Activated CD8-positive, alpha-beta T cell treated with anti-CD3 and anti-CD28 coated beads, Interleukin-2, amount 10 ng/mL, durations not matched to agents 7 days and 5 days (primary cell): ENCODE measurements around the gene RASSF3. TPM values are rescaled to one million over a fixed set of nuclear protein-coding genes. Genes with fewer than 3 reads are reported as not detected.

Source experiments
- ATAC-seq: fragments of 150-1000 bp; cut with Tn5 transposase; one replicate; pipeline ENCODE4 v1.10.0; 2021; ENCODE audit warnings: moderate library complexity
- CTCF ChIA-PET: fragments of 350-600 bp; sonication (Branson Sonifier 250); formaldehyde crosslinking; loops from one replicate; lab custom pipeline; 2021; ENCODE audit warnings: antibody characterized with exemption; lab: Charles Lee
- POLR2A ChIA-PET: fragments of 350-600 bp; sonication (Branson Sonifier 250); formaldehyde crosslinking; loops from one replicate; lab custom pipeline; 2021; ENCODE audit warnings: antibody characterized with exemption; lab: Charles Lee
- DNase-seq: peaks from one replicate; pipeline ENCODE4 v3.0.0-alpha.2; 2020
- H3K27ac Mint-ChIP-seq: one replicate; pipeline ENCODE4 v1.8.0; 2021; ENCODE audit warnings: mild to moderate bottlenecking, mixed read lengths
- H3K27me3 Mint-ChIP-seq: one replicate; pipeline ENCODE4 v1.8.0; 2021; ENCODE audit warnings: low read depth, mixed read lengths
- H3K36me3 Mint-ChIP-seq: one replicate; pipeline ENCODE4 v1.8.0; 2021; ENCODE audit warnings: low read depth, mixed read lengths
- H3K4me1 Mint-ChIP-seq: one replicate; pipeline ENCODE4 v1.8.0; 2021; ENCODE audit warnings: low read depth, mixed read lengths
- H3K4me3 Mint-ChIP-seq: one replicate; pipeline ENCODE4 v1.8.0; 2021; ENCODE audit warnings: mild to moderate bottlenecking, mixed read lengths
- H3K9me3 Mint-ChIP-seq: one replicate; pipeline ENCODE4 v1.8.0; 2022; ENCODE audit warnings: mixed read lengths; ENCODE audit not compliant: insufficient read depth
- total RNA-seq, 2 experiments: library from RNA; stranded (reverse); gene quantifications; one replicate each; pipeline ENCODE4 v1.2.3, GENCODE V29; 2021

RASSF3 gene
- total RNA-seq, 2 experiments from 2014 or later: 61.7 to 63.7 TPM

DNA sequence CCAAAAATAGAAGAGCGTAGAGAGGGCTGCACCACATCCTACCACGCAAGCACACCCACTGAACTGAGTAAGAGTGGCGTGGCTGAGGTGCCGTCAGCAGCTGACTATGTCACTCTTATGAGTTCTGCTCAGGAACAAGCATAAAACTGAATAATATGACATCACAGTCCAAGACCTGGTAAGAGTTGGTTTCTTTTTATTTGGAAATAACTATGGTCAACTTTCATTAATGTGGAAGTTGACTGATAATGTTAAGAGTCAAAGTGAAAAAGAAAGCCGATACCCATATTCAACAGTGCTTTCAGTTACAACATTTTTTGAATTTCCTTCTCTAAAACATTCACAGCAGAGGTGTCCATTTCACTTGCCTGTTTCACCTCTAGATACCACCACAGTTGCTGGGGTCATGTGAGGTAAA lies 104.3 kb downstream of the RASSF3 start:
- H3K36me3 Mint-ChIP-seq: peaks cover 42% of the 10 kb centered on the region
- peak overlapping the region; percentile 77 for H3K27ac Mint-ChIP-seq
- no peak overlapping the region for H3K4me3 Mint-ChIP-seq
- ATAC-seq (peak; percentile 73), DNase-seq (peak; percentile 60)
- H3K4me1 Mint-ChIP-seq: peaks cover 38% of the 10 kb centered on the region
- H3K27me3 Mint-ChIP-seq: no peaks in the 10 kb centered on the region
- CTCF ChIA-PET: interaction anchor here (0.9 to 1.4 kb wide), 5 partner anchors 13 to 165 kb away, joined by 3 to 4 read pairs (median 3); no protein-coding TSS in a partner anchor
- no peaks in the 10 kb centered on the region for H3K9me3 Mint-ChIP-seq
- POLR2A ChIA-PET: interaction anchor here (1.1 kb wide), 2 partner anchors 14 to 16 kb away, joined by 3 to 4 read pairs; no protein-coding TSS in a partner anchor

DNA sequence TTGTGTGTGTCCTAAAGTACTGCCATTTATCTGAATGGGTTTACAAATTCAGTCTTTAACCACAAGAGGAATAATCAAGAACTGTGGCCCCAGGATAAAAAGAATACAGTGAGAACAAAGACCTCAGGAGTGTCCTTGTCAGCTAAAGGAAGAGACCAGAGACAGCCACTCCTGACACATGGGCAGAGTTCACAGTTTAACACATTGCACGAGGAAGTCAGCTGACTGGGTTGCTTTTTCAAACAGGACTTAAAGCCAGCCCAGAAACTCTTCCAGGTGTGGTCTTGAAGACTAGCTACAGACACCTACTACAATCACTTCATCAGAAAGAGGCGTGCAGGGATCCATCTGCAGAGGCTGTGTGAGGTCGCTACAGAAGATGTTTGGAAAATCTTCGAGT lies 106.1 kb downstream of the RASSF3 start:
- DNase-seq (no peak), ATAC-seq (no peak)
- no peaks in the 10 kb centered on the region for H3K9me3 Mint-ChIP-seq
- CTCF ChIA-PET: interaction anchor here (0.7 to 2.7 kb wide), 5 partner anchors 10 to 167 kb away, joined by 4 to 12 read pairs (median 4); no protein-coding TSS in a partner anchor
- peaks cover 38% of the 10 kb centered on the region for H3K4me1 Mint-ChIP-seq
- POLR2A ChIA-PET: interaction anchor here (0.5 kb wide), 1 partner anchor 13 kb away, joined by 3 read pairs; no protein-coding TSS in a partner anchor
- H3K27me3 Mint-ChIP-seq: no peaks in the 10 kb centered on the region
- peaks cover 53% of the 10 kb centered on the region for H3K36me3 Mint-ChIP-seq
- H3K4me3 Mint-ChIP-seq: no peak overlapping the region
- H3K27ac Mint-ChIP-seq: no peak overlapping the region

DNA sequence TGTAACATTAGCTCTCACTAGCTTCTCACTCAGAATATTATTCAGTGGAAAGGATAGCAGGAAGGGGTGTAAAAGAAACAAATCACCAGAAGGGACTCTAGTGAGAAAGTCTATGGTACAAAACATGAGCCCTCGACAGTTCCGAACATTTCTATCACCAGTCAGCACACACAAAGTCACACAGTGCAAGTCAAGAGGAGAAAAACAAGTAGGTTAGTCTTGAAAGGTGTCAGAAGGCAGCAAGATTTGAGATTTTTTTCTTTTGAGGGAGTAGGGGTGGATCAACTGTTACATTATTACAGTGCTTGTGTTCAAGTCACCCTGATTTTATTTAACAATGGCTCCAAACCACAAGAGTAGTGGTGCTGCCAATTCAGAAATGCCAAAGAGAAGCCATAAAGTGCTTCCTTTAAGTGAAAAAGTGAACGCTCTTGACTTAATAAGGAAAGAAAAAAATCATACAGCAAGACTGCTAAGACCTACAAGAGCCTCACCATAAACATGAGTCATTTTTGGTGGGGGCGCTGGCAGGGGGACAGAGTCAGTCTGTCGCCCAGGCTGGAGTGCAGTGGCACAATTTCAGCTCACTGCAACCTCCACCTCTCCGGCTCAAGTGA lies 106.7 kb downstream of the RASSF3 start:
- no peaks in the 10 kb centered on the region for H3K9me3 Mint-ChIP-seq
- H3K4me1 Mint-ChIP-seq: peaks cover 38% of the 10 kb centered on the region
- ChIA-PET POLR2A (interaction anchor here (0.5 kb wide), 1 partner anchor 14 kb away, joined by 3 read pairs; no protein-coding TSS in a partner anchor), CTCF (interaction anchor here (1.5 to 2.7 kb wide), 2 partner anchors 10 to 167 kb away, joined by 6 to 12 read pairs; no protein-coding TSS in a partner anchor)
- no peak overlapping the region for H3K27ac Mint-ChIP-seq
- DNase-seq: no peak
- peaks cover 54% of the 10 kb centered on the region for H3K36me3 Mint-ChIP-seq
- ATAC-seq: no peak
- H3K4me3 Mint-ChIP-seq: no peak overlapping the region
- no peaks in the 10 kb centered on the region for H3K27me3 Mint-ChIP-seq

DNA sequence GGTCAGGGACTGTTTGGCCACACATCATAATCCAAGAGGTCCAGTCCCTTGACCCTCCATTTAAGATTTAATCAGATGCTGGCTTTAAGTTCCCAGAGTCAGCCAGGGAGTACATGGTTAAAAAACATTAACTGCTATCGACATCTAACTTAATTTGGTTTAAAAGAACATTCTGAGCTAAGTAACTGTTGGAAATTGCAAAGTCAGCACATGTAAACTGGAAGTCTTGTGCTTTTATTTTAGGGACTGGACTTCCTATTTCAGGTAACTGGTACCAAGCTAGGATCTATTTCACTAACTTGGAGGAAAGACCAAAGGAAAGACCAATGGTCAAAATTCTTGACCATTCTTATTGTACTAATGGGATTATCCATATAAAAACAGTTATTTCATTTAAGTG lies 108.4 kb downstream of the RASSF3 start:
- H3K27ac Mint-ChIP-seq: no peak overlapping the region
- peaks cover 39% of the 10 kb centered on the region for H3K4me1 Mint-ChIP-seq
- H3K9me3 Mint-ChIP-seq: no peaks in the 10 kb centered on the region
- H3K4me3 Mint-ChIP-seq: no peak overlapping the region
- H3K27me3 Mint-ChIP-seq: no peaks in the 10 kb centered on the region
- ATAC-seq (no peak), DNase-seq (no peak)
- H3K36me3 Mint-ChIP-seq: peaks cover 58% of the 10 kb centered on the region
- ChIA-PET CTCF (interaction anchor here (1.0 to 2.0 kb wide), 5 partner anchors 15 to 185 kb away, joined by 3 to 18 read pairs (median 3); no protein-coding TSS in a partner anchor), POLR2A (interaction anchor here (0.5 kb wide), 1 partner anchor 201 kb away, joined by 3 read pairs; no protein-coding TSS in a partner anchor)

DNA sequence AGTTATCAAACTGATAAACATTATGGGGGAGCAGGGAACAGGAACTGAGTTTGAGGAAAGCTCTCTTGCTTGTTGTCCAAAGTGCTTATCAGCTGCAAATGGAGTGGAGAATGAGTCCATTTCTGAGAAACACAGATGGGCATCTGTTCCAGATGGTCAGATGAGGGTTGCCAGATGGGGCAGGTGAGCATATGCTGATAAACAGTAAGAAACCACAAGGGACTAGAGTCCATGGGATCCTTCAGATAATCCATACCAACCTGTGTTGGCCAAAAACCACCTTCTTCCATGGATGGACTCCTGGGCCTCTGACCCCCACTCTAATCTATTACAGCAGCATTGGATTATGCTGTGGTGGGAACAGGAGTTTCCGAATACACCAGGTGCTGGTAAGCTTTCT lies 110.6 kb downstream of the RASSF3 start:
- Mint-ChIP-seq H3K9me3 (no peaks in the 10 kb centered on the region), H3K27ac (no peak overlapping the region), H3K4me1 (peaks cover 26% of the 10 kb centered on the region), H3K4me3 (no peak overlapping the region), H3K36me3 (peaks cover 42% of the 10 kb centered on the region), H3K27me3 (no peaks in the 10 kb centered on the region)
- ATAC-seq (no peak), DNase-seq (no peak)
- POLR2A ChIA-PET: no interaction called here
- CTCF ChIA-PET: interaction anchor here (3.8 kb wide), 1 partner anchor 171 kb away, joined by 12 read pairs; no protein-coding TSS in a partner anchor

DNA sequence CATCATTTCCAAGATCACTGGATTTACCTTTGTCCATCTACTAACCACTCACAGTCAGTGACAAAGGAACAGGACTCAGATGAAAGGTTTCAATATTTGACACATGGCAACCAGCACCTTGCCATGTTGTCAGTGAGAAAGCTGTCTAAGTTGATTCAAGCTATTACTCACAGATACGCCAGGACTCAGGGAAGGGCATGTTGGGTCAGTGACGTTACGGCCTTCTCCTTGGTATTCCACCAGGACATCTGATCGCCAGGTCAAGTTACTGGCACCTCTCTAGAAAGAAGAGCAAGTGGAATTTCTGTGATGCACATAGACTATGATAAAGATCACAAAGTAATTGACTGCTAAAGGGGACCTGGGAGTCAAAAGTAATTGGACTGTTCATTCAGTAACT lies 112.5 kb downstream of the RASSF3 start:
- Mint-ChIP-seq H3K36me3 (peaks cover 30% of the 10 kb centered on the region), H3K4me1 (peaks cover 16% of the 10 kb centered on the region), H3K4me3 (no peak overlapping the region), H3K9me3 (no peaks in the 10 kb centered on the region), H3K27me3 (no peaks in the 10 kb centered on the region), H3K27ac (no peak overlapping the region)
- ChIA-PET CTCF (interaction anchor here (1.3 to 3.8 kb wide), 3 partner anchors 14 to 173 kb away, joined by 4 to 12 read pairs (median 4); no protein-coding TSS in a partner anchor), POLR2A (no interaction called here)
- ATAC-seq (no peak), DNase-seq (no peak)

DNA sequence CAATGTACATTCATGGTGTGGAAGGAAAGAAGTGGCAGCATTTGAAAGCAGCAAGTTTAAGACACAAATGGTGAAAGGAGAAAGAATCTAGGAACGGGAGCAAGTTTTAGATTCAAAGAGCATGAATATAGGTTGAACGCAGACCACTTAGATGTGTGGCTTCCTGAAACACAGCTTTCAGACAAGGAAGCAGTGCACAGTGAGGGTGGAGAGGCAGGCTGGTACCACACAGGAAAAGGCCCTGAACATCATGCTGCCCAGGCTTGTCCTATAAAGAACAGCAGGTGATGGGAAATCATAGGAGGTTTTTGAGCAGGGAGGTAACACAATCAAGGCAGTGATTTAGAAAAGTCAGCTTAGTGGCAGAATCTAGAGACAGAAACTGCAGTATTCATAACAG lies 113.3 kb downstream of the RASSF3 start:
- DNase-seq: peak; percentile 40
- CTCF ChIA-PET: interaction anchor here (0.8 to 3.8 kb wide), 6 partner anchors 10 to 174 kb away, joined by 3 to 12 read pairs (median 4); no protein-coding TSS in a partner anchor
- Mint-ChIP-seq H3K36me3 (peaks cover 30% of the 10 kb centered on the region), H3K4me3 (no peak overlapping the region), H3K9me3 (no peaks in the 10 kb centered on the region), H3K4me1 (peaks cover 16% of the 10 kb centered on the region), H3K27me3 (no peaks in the 10 kb centered on the region), H3K27ac (peak overlapping the region; percentile 80)
- peak; percentile 87 for ATAC-seq
- POLR2A ChIA-PET: interaction anchor here (0.9 kb wide), 2 partner anchors 17 to 45 kb away, joined by 3 read pairs; no protein-coding TSS in a partner anchor

DNA sequence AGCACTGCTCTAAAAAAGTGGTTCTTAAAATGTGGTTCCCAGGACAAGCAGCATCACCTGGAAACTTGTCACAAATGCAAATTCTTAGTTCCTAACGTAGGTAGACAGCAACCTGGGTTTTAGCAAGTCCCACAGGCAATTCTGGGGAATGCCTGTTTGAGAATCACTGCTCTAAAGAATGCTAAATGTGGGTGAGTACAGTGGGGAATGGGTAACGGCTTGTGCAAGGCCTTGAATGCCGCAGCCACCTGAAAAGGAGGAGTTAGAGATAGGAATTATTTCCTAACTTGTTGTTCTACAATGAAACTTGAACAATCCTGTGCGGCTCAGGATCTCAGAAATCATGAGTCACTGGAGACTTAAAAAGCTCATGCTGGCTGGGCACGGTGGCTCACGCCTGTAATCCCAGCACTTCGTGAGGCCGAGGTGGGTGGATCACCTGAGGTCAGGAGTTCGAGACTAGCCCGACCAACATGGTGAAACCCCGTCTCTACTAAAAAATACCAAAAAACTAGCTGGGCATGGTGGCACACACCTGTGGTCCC lies 114.0 kb downstream of the RASSF3 start:
- H3K27ac Mint-ChIP-seq: no peak overlapping the region
- H3K9me3 Mint-ChIP-seq: no peaks in the 10 kb centered on the region
- ChIA-PET POLR2A (interaction anchor here (0.9 kb wide), 2 partner anchors 18 to 46 kb away, joined by 3 read pairs; no protein-coding TSS in a partner anchor), CTCF (interaction anchor here (0.8 to 3.8 kb wide), 6 partner anchors 9 to 175 kb away, joined by 3 to 12 read pairs (median 4); no protein-coding TSS in a partner anchor)
- no peak for DNase-seq
- no peaks in the 10 kb centered on the region for H3K27me3 Mint-ChIP-seq
- peaks cover 28% of the 10 kb centered on the region for H3K36me3 Mint-ChIP-seq
- no peak overlapping the region for H3K4me3 Mint-ChIP-seq
- ATAC-seq: no peak
- H3K4me1 Mint-ChIP-seq: peaks cover 16% of the 10 kb centered on the region

DNA sequence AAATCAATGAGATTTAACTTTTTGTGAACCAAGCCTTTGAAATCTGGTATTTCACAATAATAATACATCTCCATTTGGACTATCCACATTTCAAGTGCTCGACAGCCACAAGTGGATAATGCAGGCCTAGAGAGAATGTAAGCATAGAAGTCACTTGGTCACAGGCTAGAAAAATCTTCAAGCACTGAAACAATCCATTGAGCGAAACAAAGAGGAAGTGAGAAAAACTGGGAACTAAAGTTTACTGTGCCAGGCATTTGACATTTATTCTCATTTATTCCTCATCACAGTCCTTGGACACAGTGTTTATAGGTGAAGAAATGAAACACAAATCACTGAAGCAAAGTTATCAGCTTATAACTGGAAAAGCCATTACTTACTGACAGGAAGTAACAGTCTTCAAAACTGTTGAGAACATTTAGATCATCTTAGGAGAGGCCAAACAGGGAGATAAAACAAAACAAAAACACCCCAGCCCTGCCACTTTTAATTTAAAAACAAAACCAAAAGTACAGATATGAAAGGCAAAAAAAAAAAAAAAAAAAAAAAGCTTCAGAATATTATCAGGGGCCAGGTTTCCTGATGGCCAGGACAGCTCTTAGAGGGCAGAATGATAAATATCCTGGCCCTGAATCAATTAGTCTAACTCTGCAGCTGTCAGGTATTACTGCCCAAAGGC lies 119.8 kb downstream of the RASSF3 start:
- POLR2A ChIA-PET: no interaction called here
- H3K36me3 Mint-ChIP-seq: peaks cover 17% of the 10 kb centered on the region
- H3K27me3 Mint-ChIP-seq: no peaks in the 10 kb centered on the region
- H3K4me1 Mint-ChIP-seq: peaks cover 15% of the 10 kb centered on the region
- H3K27ac Mint-ChIP-seq: peak overlapping the region; percentile 78
- CTCF ChIA-PET: interaction anchor here (0.6 kb wide), 1 partner anchor 268 kb away, joined by 3 read pairs; no protein-coding TSS in a partner anchor
- H3K4me3 Mint-ChIP-seq: no peak overlapping the region
- no peaks in the 10 kb centered on the region for H3K9me3 Mint-ChIP-seq
- peak; percentile 61 for ATAC-seq
- no peak for DNase-seq

DNA sequence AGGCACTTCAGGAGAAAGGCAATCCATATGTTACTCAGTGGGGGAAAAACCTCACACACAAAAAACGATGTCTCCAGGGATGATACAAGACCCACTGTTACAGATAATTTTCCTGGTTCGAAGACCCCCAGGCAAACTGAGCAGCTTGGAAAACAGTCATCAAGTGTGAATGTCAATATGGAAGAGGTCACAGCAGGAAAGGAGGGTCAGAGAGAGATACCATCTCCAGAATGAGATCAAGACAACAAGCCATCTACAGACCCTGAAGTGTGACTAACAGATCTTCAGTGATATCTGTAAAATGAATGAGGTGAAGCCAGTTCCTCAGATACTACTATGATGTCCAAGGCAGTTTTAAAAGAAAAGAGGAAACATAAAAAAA lies 120.3 kb downstream of the RASSF3 start:
- H3K4me3 Mint-ChIP-seq: no peak overlapping the region
- POLR2A ChIA-PET: interaction anchor here (0.7 kb wide), 1 partner anchor 121 kb away, joined by 3 read pairs; no protein-coding TSS in a partner anchor
- H3K27me3 Mint-ChIP-seq: no peaks in the 10 kb centered on the region
- H3K27ac Mint-ChIP-seq: peak overlapping the region; percentile 78
- H3K36me3 Mint-ChIP-seq: peaks cover 16% of the 10 kb centered on the region
- CTCF ChIA-PET: interaction anchor here (0.6 kb wide), 1 partner anchor 269 kb away, joined by 3 read pairs; no protein-coding TSS in a partner anchor
- no peak for DNase-seq
- H3K4me1 Mint-ChIP-seq: peaks cover 15% of the 10 kb centered on the region
- no peaks in the 10 kb centered on the region for H3K9me3 Mint-ChIP-seq
- peak; percentile 36 for ATAC-seq

DNA sequence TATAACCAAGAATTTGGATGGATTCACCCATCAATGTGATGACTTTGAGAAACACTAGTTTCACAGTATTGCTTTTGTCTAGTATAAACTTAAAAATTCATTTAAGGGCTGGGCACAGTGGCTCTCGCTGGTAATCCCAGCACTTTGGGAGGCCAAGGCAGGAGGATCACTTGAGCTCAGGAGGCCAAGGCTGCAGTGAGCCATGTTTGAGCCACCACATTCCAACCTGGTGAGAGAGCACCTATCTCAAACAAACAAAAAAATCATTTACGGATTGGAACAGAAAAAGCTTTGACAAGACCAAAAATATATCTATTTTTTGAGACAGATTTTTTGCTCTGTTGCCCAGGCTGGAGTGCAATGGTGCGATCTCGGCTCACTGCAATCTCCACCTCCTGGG lies 121.4 kb downstream of the RASSF3 start:
- no peak for ATAC-seq
- no peaks in the 10 kb centered on the region for H3K27me3 Mint-ChIP-seq
- ChIA-PET POLR2A (interaction anchor here (0.7 kb wide), 1 partner anchor 51 kb away, joined by 3 read pairs; no protein-coding TSS in a partner anchor), CTCF (no interaction called here)
- DNase-seq: no peak
- peaks cover 20% of the 10 kb centered on the region for H3K4me1 Mint-ChIP-seq
- no peak overlapping the region for H3K27ac Mint-ChIP-seq
- no peak overlapping the region for H3K4me3 Mint-ChIP-seq
- H3K9me3 Mint-ChIP-seq: no peaks in the 10 kb centered on the region
- H3K36me3 Mint-ChIP-seq: peaks cover 24% of the 10 kb centered on the region
